HCT116 (cell line): ENCODE data around the gene OR2A7. TPM values are rescaled to one million over a fixed set of nuclear protein-coding genes. Genes with fewer than 3 reads are reported as not detected.
"Not testable (repeated sequence)": the region's sequence is repeated elsewhere in the genome, so short reads cannot be mapped to it uniquely, and the experiment has no call there.

ENCODE experiments used
- ATAC-seq: fragments of 200-7000 bp; cut with Tn5 transposase; 2 replicates; pipeline ENCODE4 v1.9.1; 2020; ENCODE audit warnings: mild to moderate bottlenecking, moderate library complexity
- BruUV-seq: library from RNA; stranded (reverse); fragments of 400-500 nt; replicated peaks from 2 replicates; lab custom pipeline; 2021; lab: Mats Ljungman, UMichigan
- CTCF ChIA-PET: fragments of 300-600 bp; sonication (Branson Sonifier 250); formaldehyde crosslinking; loops from one replicate; lab custom pipeline; 2021; ENCODE audit warnings: antibody characterized with exemption; lab: Charles Lee
- POLR2A ChIA-PET: fragments of 300-600, 350-600 bp; sonication (Branson Sonifier 250); formaldehyde crosslinking; loops from one replicate; lab custom pipeline; 2021; ENCODE audit warnings: antibody characterized with exemption; lab: Charles Lee
- RAD21 ChIA-PET, 2 experiments: fragments of 300-600 bp; sonication (Branson Sonifier 250); formaldehyde crosslinking; loops; one replicate each; lab custom pipeline; 2023; ENCODE audit warnings: low total read pairs in 2 of 2; ENCODE audit not compliant: uncharacterized antibody in 2 of 2, unreplicated experiment in 2 of 2, low non-redundant PET in 1 of 2; lab: Charles Lee
- DNase-seq: peaks from one replicate; pipeline ENCODE4 v3.0.0-alpha.2; 2010; ENCODE audit warnings: low read depth, low spot score
- H2AFZ ChIP-seq: fragments of 200-600 bp; shearing (Covaris generic), sonication (generic); 2 replicates; pipeline ENCODE4 v1.6.1; 2017; ENCODE audit warnings: low read depth, mixed run types, mixed read lengths, antibody characterized with exemption, low read length; ENCODE audit not compliant: poor library complexity, severe bottlenecking
- H3K27ac ChIP-seq: 2 replicates; pipeline ENCODE4 v1.5.1; 2012; ENCODE audit warnings: low read depth, low read length
- H3K27me3 ChIP-seq: fragments of 200-600 bp; sonication (generic); 2 replicates; pipeline ENCODE4 v1.6.1; 2016; ENCODE audit warnings: mixed run types, low read length, mixed read lengths; ENCODE audit not compliant: insufficient read depth
- H3K36me3 ChIP-seq, 2 experiments: fragments of 200-500 bp in 1 of 2; fragments of 200-600 bp in 1 of 2; sonication (Bioruptor generic) in 1 of 2; sonication (generic) in 1 of 2; 2 replicates each; pipeline versions ENCODE4 v1.5.1 to v1.6.1; 2014 to 2016; ENCODE audit warnings: low read length in 2 of 2, inconsistent platforms in 1 of 2, mixed read lengths in 1 of 2, mixed run types in 1 of 2; ENCODE audit not compliant: insufficient read depth in 2 of 2, control insufficient read depth in 1 of 2
- H3K4me1 ChIP-seq, 2 experiments: fragments of 200-600 bp in 1 of 2; sonication (generic) in 1 of 2; 2 replicates each; pipeline versions ENCODE4 v1.5.1 to v1.6.1; 2012 to 2017; ENCODE audit warnings: low read length in 2 of 2, inconsistent platforms in 1 of 2, mild to moderate bottlenecking in 1 of 2, mixed read lengths in 1 of 2, mixed run types in 1 of 2, moderate library complexity in 1 of 2; ENCODE audit not compliant: insufficient read depth in 2 of 2, control insufficient read depth in 1 of 2
- H3K4me2 ChIP-seq: fragments of 200-600 bp; sonication (generic); 2 replicates; pipeline ENCODE4 v1.6.1; 2017; ENCODE audit warnings: mixed run types, low read length, mixed read lengths
- H3K4me3 ChIP-seq, 2 experiments: fragments of 200-600 bp in 1 of 2; sonication (generic) in 1 of 2; replicated peaks in 1 of 2; 2 replicates each; pipeline ENCODE4 v1.5.1; 2011 to 2016; ENCODE audit warnings: low read length in 2 of 2, control low read depth in 1 of 2, low read depth in 1 of 2, mild to moderate bottlenecking in 1 of 2, mixed read lengths in 1 of 2, mixed run types in 1 of 2
- H3K79me2 ChIP-seq: fragments of 200-600 bp; sonication (generic); 2 replicates; pipeline ENCODE4 v1.6.1; 2017; ENCODE audit warnings: mild to moderate bottlenecking, mixed run types, low read length, moderate library complexity, mixed read lengths; ENCODE audit not compliant: insufficient read depth
- H3K9ac ChIP-seq: fragments of 200-600 bp; sonication (generic); 2 replicates; pipeline ENCODE4 v1.6.1; 2016; ENCODE audit warnings: low read length, mixed read lengths
- H3K9me2 ChIP-seq: fragments of 200-600 bp; sonication (generic), shearing (Covaris generic); 2 replicates; pipeline ENCODE4 v1.6.1; 2017; ENCODE audit warnings: mixed run types, mild to moderate bottlenecking, moderate library complexity; ENCODE audit not compliant: insufficient read depth
- H3K9me3 ChIP-seq, 2 experiments: fragments of 200-500 bp in 1 of 2; fragments of 200-600 bp in 1 of 2; sonication (Bioruptor generic) in 1 of 2; sonication (generic) in 1 of 2; 2 replicates each; pipeline ENCODE4 v1.6.1; 2014 to 2017; ENCODE audit warnings: low read length in 2 of 2, mixed read lengths in 2 of 2, inconsistent platforms in 1 of 2, low read depth in 1 of 2, mild to moderate bottlenecking in 1 of 2, mixed run types in 1 of 2, moderate library complexity in 1 of 2; ENCODE audit not compliant: control insufficient read depth in 1 of 2, insufficient read depth in 1 of 2
- H4K20me1 ChIP-seq: fragments of 200-600 bp; sonication (generic), shearing (Covaris generic); 2 replicates; pipeline ENCODE4 v1.6.1; 2017; ENCODE audit warnings: mixed run types, mild to moderate bottlenecking, moderate library complexity; ENCODE audit not compliant: insufficient read depth
- ELF1 ChIP-seq: IDR thresholded peaks from 2 replicates; pipeline ENCODE4 v1.6.1; 2012; ENCODE audit warnings: low read depth, borderline replicate concordance
- FOSL1 ChIP-seq: IDR thresholded peaks from 2 replicates; pipeline ENCODE4 v1.6.1; 2012; ENCODE audit warnings: low read depth
- RAD21 ChIP-seq: IDR thresholded peaks from 2 replicates; pipeline ENCODE4 v1.6.1; 2012; ENCODE audit warnings: low read depth, mild to moderate bottlenecking
- REST ChIP-seq: IDR thresholded peaks from 2 replicates; pipeline ENCODE4 v1.6.1; 2012; ENCODE audit warnings: low read depth
- YY1 ChIP-seq: IDR thresholded peaks from 2 replicates; pipeline ENCODE4 v1.6.1; 2011; ENCODE audit warnings: low read length, low read depth, moderate library complexity, mild to moderate bottlenecking; ENCODE audit not compliant: insufficient replicate concordance; ENCODE audit errors: extremely low read depth
- ZNF274 ChIP-seq: fragments of 200-500 bp; sonication (Bioruptor generic); IDR thresholded peaks from 2 replicates; pipeline ENCODE4 v1.6.1; 2014; ENCODE audit warnings: mild to moderate bottlenecking, low read depth, low read length, inconsistent platforms
- intact Hi-C: fragments of 100-400 bp; cut with micrococcal nuclease; formaldehyde crosslinking; loops from 2 replicates; pipeline ENCODE4 v1.10.0; 2022
- total RNA-seq: library from RNA; stranded (reverse); gene quantifications from one replicate; pipeline ENCODE4 v1.2.1, GENCODE V29; 2021; ENCODE audit not compliant: unreplicated experiment
- TF ChIP-seq, protein P1 (sequence below): IDR thresholded peaks from 2 replicates; pipeline ENCODE4 v1.6.1; 2011; ENCODE audit warnings: mild to moderate bottlenecking, low read length, moderate library complexity; ENCODE audit not compliant: insufficient replicate concordance; ENCODE audit errors: extremely low read depth

The OR2A7 gene
- total RNA-seq, 1 experiment from 2014 or later: 8.1 TPM

DNA sequence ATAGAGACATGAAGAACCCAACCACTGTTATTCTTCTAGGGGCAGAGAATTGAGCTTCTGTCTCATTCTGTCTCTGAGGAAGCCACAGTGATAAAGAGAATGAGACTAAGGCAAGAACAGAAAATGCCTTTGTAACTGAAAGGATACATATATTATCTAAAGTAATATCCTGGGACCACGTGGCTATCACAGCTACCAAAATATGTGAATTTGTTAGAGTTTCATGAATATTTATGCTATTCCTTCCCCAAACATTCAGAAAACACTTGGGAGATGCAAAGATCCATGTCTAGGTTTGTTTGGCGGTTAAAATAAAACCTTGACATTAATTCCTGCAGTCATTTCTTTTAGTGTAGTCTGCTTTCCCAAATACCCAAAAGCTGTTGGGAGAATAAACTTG is 2.5 kb downstream of the OR2A7 start:
- H3K4me2 ChIP-seq, H3K27ac ChIP-seq, H3K36me3 ChIP-seq, H3K27me3 ChIP-seq, H3K9ac ChIP-seq, H3K4me1 ChIP-seq, intact Hi-C loops, H3K9me2 ChIP-seq, H2AFZ ChIP-seq, ATAC-seq, DNase-seq, H3K4me3 ChIP-seq, CTCF ChIA-PET, POLR2A ChIA-PET, H3K79me2 ChIP-seq, BruUV-seq, H3K9me3 ChIP-seq, H4K20me1 ChIP-seq, RAD21 ChIA-PET: not testable (repeated sequence)

DNA sequence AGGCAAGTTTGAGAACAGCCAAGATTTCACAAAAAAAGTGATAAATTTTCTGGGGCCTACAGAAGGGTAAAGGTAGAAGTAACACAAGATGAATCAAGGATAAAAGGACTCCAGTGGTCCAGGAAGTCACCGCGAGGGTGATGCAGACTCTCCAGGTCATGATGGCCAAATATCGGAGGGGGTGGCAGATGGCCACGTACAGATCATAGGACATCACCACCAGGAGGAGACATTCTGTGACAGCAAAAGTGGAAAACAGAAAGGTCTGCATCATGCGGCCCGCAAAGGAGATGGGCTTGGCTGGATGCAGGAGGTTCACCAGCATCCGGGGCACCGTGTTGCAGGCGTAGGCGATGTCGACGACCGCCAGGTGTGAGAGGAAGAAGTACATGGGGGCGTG is 5.5 kb downstream of the OR2A7 start:
- peak; percentile 70 for ATAC-seq
- H3K36me3 ChIP-seq, intact Hi-C loops, DNase-seq, H4K20me1 ChIP-seq, H3K9ac ChIP-seq, H2AFZ ChIP-seq, H3K4me3 ChIP-seq, H3K9me3 ChIP-seq, H3K4me2 ChIP-seq, BruUV-seq, H3K9me2 ChIP-seq, POLR2A ChIA-PET, RAD21 ChIA-PET, H3K27ac ChIP-seq, CTCF ChIA-PET, H3K79me2 ChIP-seq, H3K4me1 ChIP-seq, H3K27me3 ChIP-seq: not testable (repeated sequence)

DNA sequence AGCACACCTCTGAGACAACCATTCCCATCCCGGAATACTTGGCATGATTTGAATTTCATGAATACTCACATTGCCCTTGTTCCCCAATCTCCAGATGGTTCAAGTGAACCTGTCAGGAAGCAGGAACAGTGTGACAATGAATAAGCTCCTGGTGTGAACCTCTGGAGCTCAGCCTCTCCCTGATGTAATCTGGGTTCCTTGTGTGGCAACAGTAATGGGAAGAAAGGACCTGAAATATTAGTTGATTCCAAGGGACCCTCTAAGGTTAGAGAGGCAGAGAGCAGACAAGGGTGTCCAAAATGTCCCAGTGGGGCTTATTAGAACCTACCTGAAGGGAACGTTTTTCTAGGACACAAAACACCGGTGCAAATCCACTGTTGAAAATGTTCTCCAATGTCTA is 8.5 kb downstream of the OR2A7 start:
- H3K4me3 ChIP-seq: no peak overlapping the region
- CTCF ChIA-PET: no interaction called here
- peak; percentile 31 for ATAC-seq
- POLR2A ChIA-PET: no interaction called here
- H4K20me1 ChIP-seq: no peaks in the 10 kb centered on the region
- intact Hi-C loops: no loop called here
- no peaks in the 10 kb centered on the region for H3K27me3 ChIP-seq
- RAD21 ChIA-PET: no interaction called here
- no TSS peak for BruUV-seq
- peaks cover 0 to 4% of the 10 kb centered on the region in 2 experiments; a peak in 1 of 4 replicates for H3K4me1 ChIP-seq
- no peak overlapping the region for H2AFZ ChIP-seq
- no peak overlapping the region for H3K27ac ChIP-seq
- H3K9me3 ChIP-seq: no peaks in the 10 kb centered on the region
- H3K9ac ChIP-seq: no peak overlapping the region
- H3K9me2 ChIP-seq: no peaks in the 10 kb centered on the region
- H3K79me2 ChIP-seq: no peaks in the 10 kb centered on the region
- no peak overlapping the region for H3K4me2 ChIP-seq
- no peaks in the 10 kb centered on the region for H3K36me3 ChIP-seq
- peak; percentile 65 for DNase-seq
- TF ChIP-seq, protein P1, sequence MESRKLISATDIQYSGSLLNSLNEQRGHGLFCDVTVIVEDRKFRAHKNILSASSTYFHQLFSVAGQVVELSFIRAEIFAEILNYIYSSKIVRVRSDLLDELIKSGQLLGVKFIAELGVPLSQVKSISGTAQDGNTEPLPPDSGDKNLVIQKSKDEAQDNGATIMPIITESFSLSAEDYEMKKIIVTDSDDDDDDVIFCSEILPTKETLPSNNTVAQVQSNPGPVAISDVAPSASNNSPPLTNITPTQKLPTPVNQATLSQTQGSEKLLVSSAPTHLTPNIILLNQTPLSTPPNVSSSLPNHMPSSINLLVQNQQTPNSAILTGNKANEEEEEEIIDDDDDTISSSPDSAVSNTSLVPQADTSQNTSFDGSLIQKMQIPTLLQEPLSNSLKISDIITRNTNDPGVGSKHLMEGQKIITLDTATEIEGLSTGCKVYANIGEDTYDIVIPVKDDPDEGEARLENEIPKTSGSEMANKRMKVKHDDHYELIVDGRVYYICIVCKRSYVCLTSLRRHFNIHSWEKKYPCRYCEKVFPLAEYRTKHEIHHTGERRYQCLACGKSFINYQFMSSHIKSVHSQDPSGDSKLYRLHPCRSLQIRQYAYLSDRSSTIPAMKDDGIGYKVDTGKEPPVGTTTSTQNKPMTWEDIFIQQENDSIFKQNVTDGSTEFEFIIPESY: no peak
- TF ChIP-seq REST: no peak
- TF ChIP-seq ELF1: no peak
- peak; percentile 35 for TF ChIP-seq YY1
- TF ChIP-seq RAD21: no peak
- TF ChIP-seq FOSL1: peak; percentile 57
- TF ChIP-seq ZNF274: no peak
